HG02852 (cell line): ENCODE measurements around the gene CLIC6.
"Not testable (repeated sequence)": the region's sequence is repeated elsewhere in the genome, so short reads cannot be mapped to it uniquely, and the experiment has no call there.

Experiments
- ATAC-seq: cut with Tn5 transposase; IDR thresholded peaks from one replicate; pipeline ENCODE4 v1.9.1; 2021; ENCODE audit warnings: mild to moderate bottlenecking, moderate library complexity; ENCODE audit not compliant: unreplicated experiment

The CLIC6 gene

GRCh38 chr21:34691390-34692032 lies 22.7 kb downstream of the CLIC6 start:
- no peak for ATAC-seq

DNA sequence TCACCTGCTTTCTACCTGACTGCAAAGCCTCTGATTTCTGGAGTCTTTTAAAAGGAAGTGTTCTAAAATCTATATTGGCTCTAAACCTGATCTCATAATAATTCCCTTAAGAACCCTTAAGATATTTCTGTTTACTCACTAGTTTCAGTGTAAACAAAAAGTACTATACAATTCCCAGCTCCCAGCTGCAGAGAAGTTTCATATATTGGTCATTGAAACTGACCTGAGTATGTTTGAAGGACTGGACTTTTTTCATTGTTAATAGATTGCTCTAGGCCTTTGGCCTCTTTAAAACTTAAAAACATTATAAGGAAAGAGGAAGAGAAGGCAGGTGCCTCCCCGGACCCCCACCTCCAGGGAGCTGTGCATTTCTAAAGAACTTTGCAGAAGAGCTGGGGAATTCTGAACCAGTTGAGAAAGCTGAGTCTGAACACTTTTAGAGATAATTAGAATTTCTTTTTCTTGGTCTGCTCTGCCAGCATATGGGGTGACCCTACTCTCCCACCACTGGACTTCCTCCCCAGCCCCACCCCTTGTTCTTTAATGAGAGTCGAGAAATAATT lies 23.7 kb downstream of the CLIC6 start:
- no peak for ATAC-seq

DNA sequence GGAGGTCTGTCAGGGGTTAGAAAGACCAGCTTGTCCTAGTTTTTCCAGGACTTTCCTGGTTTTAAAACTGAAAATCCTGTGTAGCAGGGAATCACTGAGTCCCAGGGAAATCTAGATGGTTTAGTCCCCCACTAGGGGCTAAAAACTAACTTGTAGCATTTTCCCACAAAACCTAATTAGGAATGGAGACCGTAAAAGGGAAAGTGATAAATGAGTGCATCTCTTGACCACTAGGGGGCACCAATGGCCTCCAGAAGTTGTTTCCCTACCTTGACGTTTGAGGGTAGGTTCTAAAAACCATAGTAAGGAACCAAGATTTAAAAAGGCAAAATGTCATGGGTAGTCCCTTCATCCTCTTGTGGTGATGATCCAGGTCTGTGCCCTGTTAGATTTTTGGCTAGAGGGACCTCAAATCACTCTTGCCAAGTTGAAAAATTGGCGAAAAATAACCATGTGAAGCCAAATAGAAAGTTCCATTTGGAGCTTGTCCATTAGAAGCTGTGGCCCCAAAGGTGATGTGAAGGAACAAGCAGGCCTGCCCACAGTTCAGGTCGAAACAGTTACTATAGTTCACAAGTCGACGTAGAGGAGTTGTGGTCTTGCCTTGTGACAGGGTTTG lies 24.5 kb downstream of the CLIC6 start:
- no peak for ATAC-seq

GRCh38 chr21:34695434-34695833 lies 26.6 kb downstream of the CLIC6 start:
- peak; percentile 84 for ATAC-seq

- ATAC-seq = no peak
Observed at GRCh38 chr21:34696121-34696520, 27.3 kb downstream of the CLIC6 start.

DNA sequence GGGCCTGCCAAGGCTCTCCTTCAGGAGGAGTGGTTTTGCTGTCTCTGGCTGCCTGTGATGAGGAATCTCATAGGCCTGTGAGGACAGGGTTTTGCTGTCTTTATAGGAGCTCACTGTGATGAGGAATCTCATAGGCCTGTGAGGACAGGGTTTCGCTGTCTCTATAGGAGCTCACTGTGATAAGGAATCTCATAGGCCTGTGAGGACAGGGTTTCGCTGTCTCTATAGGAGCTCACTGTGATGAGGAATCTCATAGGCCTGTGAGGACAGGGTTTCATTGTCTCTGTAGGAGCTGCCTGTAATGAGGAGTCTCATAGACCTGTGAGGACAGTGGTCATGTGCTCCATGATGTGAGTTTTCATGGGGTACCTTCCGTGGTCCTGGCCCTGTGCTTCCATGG lies 29.0 kb downstream of the CLIC6 start:
- no peak for ATAC-seq

DNA sequence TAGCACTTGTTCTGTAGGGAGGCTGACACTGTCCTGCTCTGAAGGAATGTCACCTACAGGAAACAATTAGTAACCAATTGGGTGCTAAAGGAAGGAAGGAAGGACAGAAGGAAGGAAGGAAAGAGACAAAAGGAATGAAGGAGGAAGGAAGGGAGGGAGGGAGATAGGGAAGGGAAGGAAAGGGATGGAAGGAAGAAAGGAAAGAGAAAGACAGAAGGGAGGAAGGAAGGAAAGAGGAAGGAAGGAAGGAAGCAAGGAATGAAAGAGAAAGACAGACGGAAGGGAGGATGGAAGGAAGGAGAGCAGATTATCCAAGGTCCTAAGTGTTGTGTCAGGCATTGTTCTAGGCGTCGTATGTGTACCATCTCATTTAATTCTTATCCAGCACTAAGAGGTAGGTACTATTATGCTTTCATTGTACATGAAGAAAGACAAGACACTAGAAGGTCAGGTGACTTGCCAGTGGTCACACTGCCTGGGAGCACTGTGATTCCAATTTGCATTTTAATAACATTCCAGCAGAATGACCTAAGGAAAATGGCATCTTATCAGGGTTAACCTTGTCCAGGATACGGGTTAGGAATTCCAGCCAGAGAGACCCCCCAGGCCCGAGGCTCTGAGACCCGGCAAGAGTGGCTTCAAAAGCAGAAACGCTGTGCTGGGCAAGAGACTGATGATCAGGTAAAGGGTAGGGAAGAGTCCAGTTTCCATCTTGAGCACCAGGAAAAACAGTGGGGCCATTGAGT lies 29.6 kb downstream of the CLIC6 start:
- ATAC-seq = no peak

DNA sequence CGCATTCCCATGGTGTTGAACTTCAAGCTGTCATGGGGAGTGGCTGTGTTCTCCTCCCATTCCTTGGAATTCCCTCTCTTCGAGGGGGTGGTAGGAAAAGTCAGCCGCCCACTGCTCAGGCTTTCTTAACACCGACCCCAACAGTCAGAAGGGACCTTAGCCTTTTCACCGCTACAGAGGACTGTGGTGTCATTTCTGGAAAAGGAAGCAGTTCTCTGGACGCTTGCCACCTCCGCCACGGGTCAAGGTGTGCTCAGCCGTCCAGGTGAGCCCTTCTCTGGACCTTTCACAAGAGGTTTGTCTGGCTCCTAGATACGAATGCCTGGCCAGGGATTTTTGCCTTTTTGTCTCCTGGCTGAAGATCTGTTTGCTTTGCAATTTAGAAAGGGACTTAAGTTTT lies 31.8 kb downstream of the CLIC6 start:
- ATAC-seq = no peak

DNA sequence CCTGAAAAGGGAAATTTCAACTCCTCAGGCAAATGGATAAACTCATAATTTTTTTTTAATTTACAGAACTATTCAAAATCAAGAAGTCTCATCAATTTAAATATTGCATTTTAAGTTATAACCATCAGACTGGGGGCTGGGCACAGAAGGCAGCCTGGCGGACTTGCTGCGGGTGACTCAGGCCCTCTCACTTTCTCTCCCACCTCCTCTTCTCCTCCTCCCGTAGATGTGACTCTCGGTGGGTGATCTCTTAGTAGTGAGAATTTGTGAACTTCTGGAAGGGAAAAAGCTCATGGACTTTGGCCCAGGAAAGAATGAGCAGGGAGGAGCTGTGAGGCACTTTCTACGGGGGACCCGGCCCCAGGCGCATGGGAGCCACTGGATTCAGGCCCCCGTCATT lies 32.9 kb downstream of the CLIC6 start:
- ATAC-seq = no peak

GRCh38 chr21:34702341-34703170 lies 33.8 kb downstream of the CLIC6 start:
- no peak for ATAC-seq

GRCh38 chr21:34703571-34703970 lies 34.8 kb downstream of the CLIC6 start:
- ATAC-seq = no peak

DNA sequence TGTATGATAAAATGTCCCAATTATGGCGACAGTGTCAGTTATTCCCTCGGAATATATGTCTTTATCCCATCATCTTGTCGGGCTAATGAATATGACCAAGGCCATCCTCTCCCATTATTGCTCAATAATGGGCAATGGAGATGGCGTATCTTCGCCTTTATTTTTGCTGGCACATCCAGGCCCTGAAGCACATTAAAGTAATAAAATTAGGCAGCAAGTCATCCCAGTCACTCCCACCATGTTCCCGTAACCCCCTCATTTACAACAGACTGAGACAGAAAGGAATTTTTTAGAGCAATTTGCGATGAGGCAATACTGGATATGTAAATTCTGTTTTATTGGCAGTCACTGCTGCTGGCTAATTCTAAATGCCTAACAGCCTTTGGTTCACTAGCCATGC lies 35.3 kb downstream of the CLIC6 start:
- ATAC-seq = no peak

GRCh38 chr21:34705011-34705410 lies 36.2 kb downstream of the CLIC6 start:
- no peak for ATAC-seq

DNA sequence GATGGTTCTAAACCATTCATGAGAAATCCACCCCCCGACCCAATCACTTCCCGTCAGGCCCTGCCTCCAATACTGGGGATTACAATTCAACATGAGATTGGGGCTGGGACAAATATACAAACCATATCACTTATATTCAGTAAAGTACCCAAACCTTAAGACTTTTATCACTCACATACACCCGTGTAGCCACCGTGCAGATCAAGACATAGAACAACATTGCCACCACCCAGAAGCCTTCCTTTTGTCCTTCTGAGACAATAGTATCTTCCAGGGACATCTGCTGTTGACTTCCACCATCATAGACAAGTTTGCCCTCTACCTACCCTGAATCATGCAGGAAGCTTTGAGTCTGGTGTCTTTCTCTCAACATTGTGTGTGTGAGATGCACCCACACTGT lies 37.5 kb downstream of the CLIC6 start:
- ATAC-seq = no peak

GRCh38 chr21:34707876-34708325 lies 39.1 kb downstream of the CLIC6 start:
- peak; percentile 95 for ATAC-seq

- ATAC-seq = no peak
Observed at GRCh38 chr21:34713621-34714020, 44.8 kb downstream of the CLIC6 start.

- ATAC-seq = peak; percentile 73
Observed at GRCh38 chr21:34715518-34715917, 46.7 kb downstream of the CLIC6 start.

DNA sequence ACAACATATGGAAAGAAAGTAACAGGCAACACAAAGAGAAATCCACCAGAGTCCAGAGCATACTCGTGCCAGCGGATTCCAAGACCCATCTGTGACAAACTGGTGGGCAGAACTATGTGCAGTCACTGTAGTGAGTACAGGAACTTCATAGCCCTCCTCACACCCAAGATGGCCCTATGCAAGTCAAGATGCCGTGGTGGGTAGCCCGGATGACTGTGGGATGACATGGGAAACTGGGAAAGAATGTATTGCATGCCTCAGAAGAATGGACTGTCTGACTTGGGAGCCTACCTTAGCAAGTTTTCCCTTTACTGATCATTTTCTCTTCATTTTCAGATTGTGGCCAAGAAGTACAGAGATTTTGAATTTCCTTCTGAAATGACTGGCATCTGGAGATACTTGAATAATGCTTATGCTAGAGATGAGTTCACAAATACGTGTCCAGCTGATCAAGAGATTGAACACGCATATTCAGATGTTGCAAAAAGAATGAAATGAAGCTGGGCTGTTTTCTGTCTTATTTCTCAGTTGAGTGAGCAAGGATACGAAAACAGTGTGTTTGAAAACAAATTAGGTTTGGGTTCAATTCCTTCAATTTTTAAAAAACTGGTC lies 47.3 kb downstream of the CLIC6 start:
- ATAC-seq = no peak

GRCh38 chr21:34718529-34718928 lies 49.7 kb downstream of the CLIC6 start:
- not testable (repeated sequence) for ATAC-seq

DNA sequence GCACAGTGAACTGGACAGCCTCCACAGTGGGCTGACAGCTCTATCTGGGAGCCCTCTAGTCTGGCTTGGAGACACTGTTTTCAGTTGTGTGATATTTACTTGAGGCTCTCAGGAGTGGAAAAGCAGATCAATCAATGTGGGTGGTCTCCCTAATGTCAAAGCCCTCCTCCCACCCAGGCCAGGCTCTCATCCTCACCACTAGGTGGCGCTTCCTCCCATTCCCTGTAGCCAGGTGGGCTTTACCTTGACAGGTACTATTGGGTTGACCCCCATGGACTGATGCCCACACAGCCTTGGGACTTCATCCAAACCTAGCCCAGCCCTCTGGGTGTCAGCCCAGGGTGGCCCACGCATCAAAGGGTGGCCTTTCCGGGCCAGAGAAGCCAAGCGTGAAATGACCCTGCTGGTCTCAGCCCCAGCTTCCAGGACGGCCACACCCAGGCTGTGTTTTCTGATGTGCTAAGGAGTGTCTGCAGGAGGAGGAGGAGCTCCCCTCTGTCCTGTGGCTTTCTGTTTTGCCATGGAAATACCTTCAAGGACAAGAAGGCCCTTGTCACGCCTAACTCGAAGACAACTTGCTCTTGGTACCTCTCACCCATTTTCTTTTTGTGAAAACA lies 54.0 kb downstream of the CLIC6 start:
- no peak for ATAC-seq
